ENCODE measurements around the gene NDUFV1. TPM values are rescaled to one million over a fixed set of nuclear protein-coding genes. Genes with fewer than 3 reads are reported as not detected.
A peak's percentile ranks its signal among the peaks of the same experiment; 100 is the strongest.

Gene NDUFV1
- total RNA-seq, 1 donor from 2014 or later: 180 TPM

GRCh38 chr11:67564230-67564629, 42.5 kb upstream of the NDUFV1 start:
- Mint-ChIP-seq H3K27ac (ENCODE audit: unreplicated experiment) (no peak overlapping the region), H3K4me1 (ENCODE audit: unreplicated experiment) (peaks cover 15% of the 10 kb centered on the region), H3K27me3 (ENCODE audit: unreplicated experiment) (peaks cover 3% of the 10 kb centered on the region), H3K36me3 (ENCODE audit: unreplicated experiment) (no peaks in the 10 kb centered on the region), H3K4me3 (ENCODE audit: unreplicated experiment) (no peak overlapping the region), H3K9me3 (ENCODE audit: unreplicated experiment) (no peaks in the 10 kb centered on the region)
- no peak for TF ChIP-seq CTCF (IDR thresholded peaks at IDR 0.05)
- DNase-seq (ENCODE audit: extremely low spot score, unreplicated experiment): no peak

GRCh38 chr11:67571443-67571842, 35.3 kb upstream of the NDUFV1 start:
- Mint-ChIP-seq H3K36me3 (ENCODE audit: unreplicated experiment) (no peaks in the 10 kb centered on the region), H3K27ac (ENCODE audit: unreplicated experiment) (no peak overlapping the region), H3K27me3 (ENCODE audit: unreplicated experiment) (peaks cover 34% of the 10 kb centered on the region), H3K4me1 (ENCODE audit: unreplicated experiment) (no peaks in the 10 kb centered on the region), H3K4me3 (ENCODE audit: unreplicated experiment) (no peak overlapping the region), H3K9me3 (ENCODE audit: unreplicated experiment) (no peaks in the 10 kb centered on the region)
- DNase-seq (ENCODE audit: extremely low spot score, unreplicated experiment): no peak
- TF ChIP-seq CTCF (IDR thresholded peaks at IDR 0.05): no peak

- H3K27ac Mint-ChIP-seq (ENCODE audit: unreplicated experiment): no peak overlapping the region
- no peaks in the 10 kb centered on the region for H3K36me3 Mint-ChIP-seq (ENCODE audit: unreplicated experiment)
- H3K4me1 Mint-ChIP-seq (ENCODE audit: unreplicated experiment): no peaks in the 10 kb centered on the region
- H3K9me3 Mint-ChIP-seq (ENCODE audit: unreplicated experiment): no peaks in the 10 kb centered on the region
- H3K4me3 Mint-ChIP-seq (ENCODE audit: unreplicated experiment): no peak overlapping the region
- DNase-seq (ENCODE audit: extremely low spot score, unreplicated experiment): no peak
- H3K27me3 Mint-ChIP-seq (ENCODE audit: unreplicated experiment): peaks cover 35% of the 10 kb centered on the region
- no peak for TF ChIP-seq CTCF (IDR thresholded peaks at IDR 0.05)
Observed at GRCh38 chr11:67572305-67572704, 34.4 kb upstream of the NDUFV1 start.

- DNase-seq (ENCODE audit: extremely low spot score, unreplicated experiment): no peak
- Mint-ChIP-seq H3K27me3 (ENCODE audit: unreplicated experiment) (peaks cover 35% of the 10 kb centered on the region), H3K4me1 (ENCODE audit: unreplicated experiment) (no peaks in the 10 kb centered on the region), H3K36me3 (ENCODE audit: unreplicated experiment) (no peaks in the 10 kb centered on the region), H3K27ac (ENCODE audit: unreplicated experiment) (no peak overlapping the region), H3K9me3 (ENCODE audit: unreplicated experiment) (no peaks in the 10 kb centered on the region), H3K4me3 (ENCODE audit: unreplicated experiment) (no peak overlapping the region)
- peak; percentile 79 for TF ChIP-seq CTCF (IDR thresholded peaks at IDR 0.05)
Observed at GRCh38 chr11:67572747-67573419, 33.9 kb upstream of the NDUFV1 start.

GRCh38 chr11:67574938-67575337, 31.8 kb upstream of the NDUFV1 start:
- Mint-ChIP-seq H3K36me3 (ENCODE audit: unreplicated experiment) (peaks cover 2% of the 10 kb centered on the region), H3K9me3 (ENCODE audit: unreplicated experiment) (no peaks in the 10 kb centered on the region), H3K4me1 (ENCODE audit: unreplicated experiment) (no peaks in the 10 kb centered on the region), H3K4me3 (ENCODE audit: unreplicated experiment) (no peak overlapping the region), H3K27me3 (ENCODE audit: unreplicated experiment) (peaks cover 50% of the 10 kb centered on the region), H3K27ac (ENCODE audit: unreplicated experiment) (no peak overlapping the region)
- DNase-seq (ENCODE audit: extremely low spot score, unreplicated experiment): no peak
- TF ChIP-seq CTCF (IDR thresholded peaks at IDR 0.05): no peak

Data from osteocyte (in vitro differentiated cells).